Measurements from ENCODE around the gene NEO1.
"Not testable (repeated sequence)": the region's sequence is repeated elsewhere in the genome, so short reads cannot be mapped to it uniquely, and the experiment has no call there.

The NEO1 gene

GRCh38 chr15:73141216-73141900 is 89.1 kb downstream of the NEO1 start:
- no peak for DNase-seq

GRCh38 chr15:73142802-73143762 is 90.8 kb downstream of the NEO1 start:
- DNase-seq = no peak

- no peak for DNase-seq
Observed at GRCh38 chr15:73143763-73144155, 91.5 kb downstream of the NEO1 start.

GRCh38 chr15:73146419-73146818 is 94.2 kb downstream of the NEO1 start:
- DNase-seq = no peak

- DNase-seq = no peak
Observed at GRCh38 chr15:73150831-73151230, 98.6 kb downstream of the NEO1 start.

- no peak for DNase-seq
Observed at GRCh38 chr15:73153024-73153423, 100.8 kb downstream of the NEO1 start.

- DNase-seq = no peak
Observed at GRCh38 chr15:73153447-73153846, 101.2 kb downstream of the NEO1 start.

GRCh38 chr15:73156431-73157191 is 104.3 kb downstream of the NEO1 start:
- DNase-seq = no peak

- no peak for DNase-seq
Observed at GRCh38 chr15:73161546-73161945, 109.3 kb downstream of the NEO1 start.

- DNase-seq = no peak
Observed at GRCh38 chr15:73165435-73165834, 113.2 kb downstream of the NEO1 start.

- DNase-seq = no peak
Observed at GRCh38 chr15:73165844-73166243, 113.6 kb downstream of the NEO1 start.

- not testable (repeated sequence) for DNase-seq
Observed at GRCh38 chr15:73166711-73167110, 114.4 kb downstream of the NEO1 start.

GRCh38 chr15:73168487-73168886 is 116.2 kb downstream of the NEO1 start:
- DNase-seq = no peak

GRCh38 chr15:73171711-73172110 is 119.4 kb downstream of the NEO1 start:
- DNase-seq = no peak

GRCh38 chr15:73172508-73172907 is 120.2 kb downstream of the NEO1 start:
- DNase-seq = no peak

- DNase-seq = no peak
Observed at GRCh38 chr15:73174171-73174570, 121.9 kb downstream of the NEO1 start.

GRCh38 chr15:73175382-73175781 is 123.1 kb downstream of the NEO1 start:
- no peak for DNase-seq

- DNase-seq = no peak
Observed at GRCh38 chr15:73176598-73176997, 124.3 kb downstream of the NEO1 start.

GRCh38 chr15:73183071-73183470 is 130.8 kb downstream of the NEO1 start:
- no peak for DNase-seq

GRCh38 chr15:73190189-73190601 is 137.9 kb downstream of the NEO1 start:
- no peak for DNase-seq

GRCh38 chr15:73195166-73195565 is 142.9 kb downstream of the NEO1 start:
- no peak for DNase-seq

- DNase-seq = no peak
Observed at GRCh38 chr15:73196113-73196512, 143.8 kb downstream of the NEO1 start.

GRCh38 chr15:73200339-73200738 is 148.1 kb downstream of the NEO1 start:
- no peak for DNase-seq

All from effector CD8-positive, alpha-beta T cell (primary cell).